Mesendoderm (in vitro differentiated cells): ENCODE data around the gene TOMT.

Experiments
- DNase-seq: peaks from one replicate; pipeline ENCODE4 v3.0.0; 2013
- H2AK5ac ChIP-seq: 2 replicates; pipeline ENCODE4 v1.6.1; 2013; ENCODE audit warnings: low read length, inconsistent platforms
- H2BK120ac ChIP-seq: 2 replicates; pipeline ENCODE4 v1.6.1; 2013; ENCODE audit warnings: low read depth, mild to moderate bottlenecking, low read length, moderate library complexity, mixed read lengths
- H2BK15ac ChIP-seq: replicated peaks from 2 replicates; pipeline ENCODE4 v1.6.1; 2013; ENCODE audit warnings: low read depth, mild to moderate bottlenecking, moderate library complexity
- H2BK5ac ChIP-seq: 2 replicates; pipeline ENCODE4 v1.6.1; 2013; ENCODE audit warnings: low read length, inconsistent platforms
- H3K18ac ChIP-seq: 2 replicates; pipeline ENCODE4 v1.6.1; 2013; ENCODE audit warnings: mild to moderate bottlenecking, low read length, mixed read lengths
- H3K23ac ChIP-seq: one replicate; pipeline ENCODE4 v1.6.1; 2013; ENCODE audit warnings: low read length
- H3K27ac ChIP-seq: 2 replicates; pipeline ENCODE4 v1.5.1; 2013; ENCODE audit warnings: low read depth, mild to moderate bottlenecking, inconsistent platforms, low read length, moderate library complexity
- H3K27me3 ChIP-seq: 2 replicates; pipeline ENCODE4 v1.6.1; 2013; ENCODE audit warnings: low read length, control low read depth, mild to moderate bottlenecking, inconsistent platforms; ENCODE audit not compliant: insufficient read depth, poor library complexity
- H3K36me3 ChIP-seq: 2 replicates; pipeline ENCODE4 v1.6.1; 2013; ENCODE audit warnings: low read length, inconsistent platforms; ENCODE audit not compliant: control insufficient read depth, insufficient read depth
- H3K4ac ChIP-seq: one replicate; pipeline ENCODE4 v1.6.1; 2013; ENCODE audit warnings: low read depth, mild to moderate bottlenecking, low read length, moderate library complexity
- H3K4me1 ChIP-seq: 2 replicates; pipeline ENCODE4 v1.6.1; 2013; ENCODE audit warnings: low read depth, low read length, inconsistent platforms; ENCODE audit not compliant: control insufficient read depth
- H3K4me2 ChIP-seq: 2 replicates; pipeline ENCODE4 v1.6.1; 2013; ENCODE audit warnings: low read length
- H3K4me3 ChIP-seq: 2 replicates; pipeline ENCODE4 v1.5.1; 2013; ENCODE audit warnings: mild to moderate bottlenecking, low read length
- H3K56ac ChIP-seq: one replicate; pipeline ENCODE4 v1.6.1; 2013; ENCODE audit warnings: low read length
- H3K79me1 ChIP-seq: 2 replicates; pipeline ENCODE4 v1.6.1; 2013; ENCODE audit warnings: low read length, inconsistent platforms
- H3K79me2 ChIP-seq: 2 replicates; pipeline ENCODE4 v1.6.1; 2013; ENCODE audit warnings: mild to moderate bottlenecking, low read length; ENCODE audit not compliant: control insufficient read depth, insufficient read depth
- H3K9ac ChIP-seq: 2 replicates; pipeline ENCODE4 v1.6.1; 2013; ENCODE audit warnings: low read length, inconsistent platforms
- H4K5ac ChIP-seq: one replicate; pipeline ENCODE4 v1.6.1; 2013; ENCODE audit warnings: low read length
- H4K8ac ChIP-seq: one replicate; pipeline ENCODE4 v1.6.1; 2013; ENCODE audit warnings: low read depth, mild to moderate bottlenecking, control low read depth, low read length, moderate library complexity
- WGBS: extraction: QIAGEN DNeasy Blood & Tissue Kit; methylation state at CpG from one replicate; pipeline ENCODE4 v1.1.7; 2013; ENCODE audit warnings: low lambda C conversion rate, missing lambda C conversion rate; ENCODE audit not compliant: insufficient coverage; ENCODE audit errors: extremely low coverage; 5-methylcytosine and 5-hydroxymethylcytosine counted together

Gene TOMT

DNA sequence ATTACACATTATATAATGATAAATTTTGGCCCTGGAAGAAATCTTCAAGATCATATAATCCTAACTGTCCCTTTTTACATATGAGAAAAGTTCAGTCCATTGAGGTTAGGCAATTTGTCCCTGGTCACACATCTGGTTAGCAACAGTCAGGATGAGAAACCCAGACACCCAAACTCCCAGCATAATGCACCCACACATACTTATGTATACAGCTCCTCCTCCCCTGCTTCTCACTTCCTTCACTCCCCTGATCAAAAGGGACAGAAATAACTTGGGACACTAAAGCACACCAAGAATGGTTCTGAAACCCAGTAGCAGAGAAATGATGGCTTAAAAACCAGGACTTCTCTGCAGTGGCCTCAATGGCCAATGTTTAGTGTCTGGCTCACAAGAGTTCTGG lies 36.5 kb upstream of the TOMT start:
- Histone ChIP-seq H3K79me2 (peaks cover 31% of the 10 kb centered on the region), H3K9ac (no peak overlapping the region), H2BK15ac (no peak overlapping the region), H3K4me3 (no peak overlapping the region), H2AK5ac (no peak overlapping the region), H3K79me1 (peaks cover 16% of the 10 kb centered on the region), H3K27ac (no peak overlapping the region), H4K8ac (no peak overlapping the region), H4K5ac (no peak overlapping the region), H2BK120ac (no peak overlapping the region), H2BK5ac (no peak overlapping the region), H3K56ac (no peak overlapping the region), H3K18ac (no peak overlapping the region), H3K27me3 (no peaks in the 10 kb centered on the region), H3K4ac (no peak overlapping the region), H3K23ac (no peak overlapping the region), H3K4me1 (peaks cover 19% of the 10 kb centered on the region), H3K4me2 (no peak overlapping the region), H3K36me3 (no peaks in the 10 kb centered on the region)
- no peak for DNase-seq

DNA sequence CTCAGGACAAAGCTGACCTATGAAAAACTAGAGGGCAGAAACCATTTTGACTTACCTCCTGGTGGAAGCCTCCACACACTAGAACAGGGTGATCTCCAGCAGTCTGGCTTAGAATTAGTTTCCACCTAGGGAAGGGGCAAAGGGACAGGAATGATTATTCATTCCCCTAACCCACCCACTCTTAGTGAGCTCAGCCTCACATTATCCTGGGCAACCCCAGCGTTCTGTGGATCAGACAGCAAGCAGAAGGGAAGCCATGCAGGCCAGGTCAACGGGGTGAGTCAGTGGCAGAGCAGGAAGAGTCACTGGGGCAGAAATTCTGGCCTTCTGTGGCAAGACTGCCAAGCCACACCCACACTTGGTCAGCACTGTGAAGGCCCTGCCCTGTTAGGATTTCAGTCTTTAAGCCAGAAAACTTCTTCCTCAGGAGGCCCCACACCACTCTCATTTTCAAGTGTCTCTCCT lies 35.9 kb upstream of the TOMT start:
- no peak overlapping the region for H2BK5ac ChIP-seq
- H4K5ac ChIP-seq = no peak overlapping the region
- H2AK5ac ChIP-seq = no peak overlapping the region
- H3K4me2 ChIP-seq = no peak overlapping the region
- H3K56ac ChIP-seq = peak overlapping the region; percentile 36
- H3K9ac ChIP-seq = peak overlapping the region; percentile 12
- no peaks in the 10 kb centered on the region for H3K27me3 ChIP-seq
- no peak overlapping the region for H3K4ac ChIP-seq
- no peak overlapping the region for H2BK15ac ChIP-seq
- H3K79me2 ChIP-seq = peaks cover 34% of the 10 kb centered on the region
- no peaks in the 10 kb centered on the region for H3K36me3 ChIP-seq
- H3K79me1 ChIP-seq = peaks cover 16% of the 10 kb centered on the region
- H3K23ac ChIP-seq = no peak overlapping the region
- DNase-seq = peak; percentile 71
- no peak overlapping the region for H3K18ac ChIP-seq
- H2BK120ac ChIP-seq = no peak overlapping the region
- no peak overlapping the region for H3K4me3 ChIP-seq
- H4K8ac ChIP-seq = no peak overlapping the region
- peaks cover 19% of the 10 kb centered on the region for H3K4me1 ChIP-seq
- WGBS = no CpG with 5 or more reads among the region's 2 CpGs
- no peak overlapping the region for H3K27ac ChIP-seq

- H3K4ac ChIP-seq = no peak overlapping the region
- H3K27ac ChIP-seq = no peak overlapping the region
- DNase-seq = no peak
- no peak overlapping the region for H3K18ac ChIP-seq
- H2AK5ac ChIP-seq = no peak overlapping the region
- H3K23ac ChIP-seq = no peak overlapping the region
- peaks cover 39% of the 10 kb centered on the region for H3K79me2 ChIP-seq
- H3K79me1 ChIP-seq = peaks cover 19% of the 10 kb centered on the region
- no CpG with 5 or more reads among the region's 7 CpGs for WGBS
- H3K36me3 ChIP-seq = no peaks in the 10 kb centered on the region
- H2BK15ac ChIP-seq = no peak overlapping the region
- peaks cover 19% of the 10 kb centered on the region for H3K4me1 ChIP-seq
- no peak overlapping the region for H3K4me2 ChIP-seq
- no peak overlapping the region for H3K56ac ChIP-seq
- no peak overlapping the region for H4K8ac ChIP-seq
- H3K27me3 ChIP-seq = no peaks in the 10 kb centered on the region
- no peak overlapping the region for H3K9ac ChIP-seq
- no peak overlapping the region for H4K5ac ChIP-seq
- H2BK120ac ChIP-seq = no peak overlapping the region
- no peak overlapping the region for H3K4me3 ChIP-seq
- H2BK5ac ChIP-seq = no peak overlapping the region
Observed at GRCh38 chr11:72070491-72070890, 35.2 kb upstream of the TOMT start.

DNA sequence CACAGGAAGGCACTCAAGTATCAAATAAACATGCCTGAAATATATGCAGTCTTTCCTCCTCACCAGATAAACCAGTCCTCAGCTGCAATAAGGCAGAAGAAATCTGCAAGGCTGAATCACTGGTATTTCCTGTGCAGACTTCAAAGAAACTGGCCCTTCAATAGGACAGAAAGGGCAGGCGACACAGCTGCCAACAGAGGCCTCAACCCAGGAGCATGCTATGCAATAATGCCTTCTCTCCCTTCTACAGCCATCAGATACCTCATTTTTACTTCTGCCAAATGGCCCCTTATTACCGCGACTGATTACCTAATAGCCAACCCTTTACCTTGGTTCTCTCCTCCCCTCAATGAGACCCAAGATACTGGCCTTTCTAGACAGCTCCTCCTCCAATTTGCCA lies 33.4 kb upstream of the TOMT start:
- no peak overlapping the region for H2BK120ac ChIP-seq
- H3K4ac ChIP-seq = no peak overlapping the region
- H3K79me2 ChIP-seq = peaks cover 42% of the 10 kb centered on the region
- no peak overlapping the region for H2BK15ac ChIP-seq
- no peak overlapping the region for H3K23ac ChIP-seq
- no peaks in the 10 kb centered on the region for H3K27me3 ChIP-seq
- no peak overlapping the region for H3K56ac ChIP-seq
- H4K5ac ChIP-seq = no peak overlapping the region
- H3K4me3 ChIP-seq = no peak overlapping the region
- H3K4me1 ChIP-seq = peaks cover 11% of the 10 kb centered on the region
- no peak overlapping the region for H4K8ac ChIP-seq
- no peak overlapping the region for H2AK5ac ChIP-seq
- no peak overlapping the region for H3K18ac ChIP-seq
- no CpG with 5 or more reads among the region's 3 CpGs for WGBS
- peaks cover 10% of the 10 kb centered on the region for H3K79me1 ChIP-seq
- no peak overlapping the region for H2BK5ac ChIP-seq
- DNase-seq = peak; percentile 59
- H3K4me2 ChIP-seq = no peak overlapping the region
- H3K36me3 ChIP-seq = no peaks in the 10 kb centered on the region
- H3K9ac ChIP-seq = no peak overlapping the region
- H3K27ac ChIP-seq = no peak overlapping the region

GRCh38 chr11:72075109-72075508 lies 30.6 kb upstream of the TOMT start:
- no peak overlapping the region for H3K56ac ChIP-seq
- no peak overlapping the region for H4K8ac ChIP-seq
- no peak overlapping the region for H3K4ac ChIP-seq
- DNase-seq = peak; percentile 69
- H2AK5ac ChIP-seq = no peak overlapping the region
- no peak overlapping the region for H3K9ac ChIP-seq
- peaks cover 58% of the 10 kb centered on the region for H3K79me2 ChIP-seq
- H3K4me3 ChIP-seq = no peak overlapping the region
- no peak overlapping the region for H4K5ac ChIP-seq
- H2BK5ac ChIP-seq = no peak overlapping the region
- H2BK15ac ChIP-seq = no peak overlapping the region
- no CpG with 5 or more reads among the region's 1 CpG for WGBS
- H3K18ac ChIP-seq = no peak overlapping the region
- H3K4me2 ChIP-seq = no peak overlapping the region
- no peaks in the 10 kb centered on the region for H3K36me3 ChIP-seq
- H2BK120ac ChIP-seq = no peak overlapping the region
- H3K27ac ChIP-seq = no peak overlapping the region
- H3K79me1 ChIP-seq = peaks cover 10% of the 10 kb centered on the region
- H3K4me1 ChIP-seq = peaks cover 6% of the 10 kb centered on the region
- no peak overlapping the region for H3K23ac ChIP-seq
- no peaks in the 10 kb centered on the region for H3K27me3 ChIP-seq

GRCh38 chr11:72075756-72076155 lies 30.0 kb upstream of the TOMT start:
- Histone ChIP-seq H2BK15ac (no peak overlapping the region), H3K27ac (no peak overlapping the region), H3K56ac (no peak overlapping the region), H3K4me3 (no peak overlapping the region), H3K9ac (no peak overlapping the region), H3K4me2 (no peak overlapping the region), H2BK5ac (no peak overlapping the region), H4K5ac (no peak overlapping the region), H3K36me3 (no peaks in the 10 kb centered on the region), H3K18ac (no peak overlapping the region), H2AK5ac (no peak overlapping the region), H3K4ac (no peak overlapping the region), H3K23ac (no peak overlapping the region), H2BK120ac (no peak overlapping the region), H3K79me2 (peaks cover 56% of the 10 kb centered on the region), H3K4me1 (peaks cover 6% of the 10 kb centered on the region), H3K27me3 (no peaks in the 10 kb centered on the region), H3K79me1 (peaks cover 10% of the 10 kb centered on the region), H4K8ac (no peak overlapping the region)
- WGBS = no CpG with 5 or more reads among the region's 4 CpGs
- no peak for DNase-seq
